Stimulated activated CD4-positive, alpha-beta T cell treated with anti-CD3 and anti-CD28 coated beads, Interleukin-15, amount 100 ng/mL, for 48 hours (primary cell): ENCODE measurements around the gene DCUN1D2.

Source experiments
- DNase-seq, 2 donors: peaks; one replicate each; pipeline ENCODE4 v3.0.0-alpha.2; 2020; ENCODE audit warnings: low read depth in 2 of 2

Gene DCUN1D2

DNA sequence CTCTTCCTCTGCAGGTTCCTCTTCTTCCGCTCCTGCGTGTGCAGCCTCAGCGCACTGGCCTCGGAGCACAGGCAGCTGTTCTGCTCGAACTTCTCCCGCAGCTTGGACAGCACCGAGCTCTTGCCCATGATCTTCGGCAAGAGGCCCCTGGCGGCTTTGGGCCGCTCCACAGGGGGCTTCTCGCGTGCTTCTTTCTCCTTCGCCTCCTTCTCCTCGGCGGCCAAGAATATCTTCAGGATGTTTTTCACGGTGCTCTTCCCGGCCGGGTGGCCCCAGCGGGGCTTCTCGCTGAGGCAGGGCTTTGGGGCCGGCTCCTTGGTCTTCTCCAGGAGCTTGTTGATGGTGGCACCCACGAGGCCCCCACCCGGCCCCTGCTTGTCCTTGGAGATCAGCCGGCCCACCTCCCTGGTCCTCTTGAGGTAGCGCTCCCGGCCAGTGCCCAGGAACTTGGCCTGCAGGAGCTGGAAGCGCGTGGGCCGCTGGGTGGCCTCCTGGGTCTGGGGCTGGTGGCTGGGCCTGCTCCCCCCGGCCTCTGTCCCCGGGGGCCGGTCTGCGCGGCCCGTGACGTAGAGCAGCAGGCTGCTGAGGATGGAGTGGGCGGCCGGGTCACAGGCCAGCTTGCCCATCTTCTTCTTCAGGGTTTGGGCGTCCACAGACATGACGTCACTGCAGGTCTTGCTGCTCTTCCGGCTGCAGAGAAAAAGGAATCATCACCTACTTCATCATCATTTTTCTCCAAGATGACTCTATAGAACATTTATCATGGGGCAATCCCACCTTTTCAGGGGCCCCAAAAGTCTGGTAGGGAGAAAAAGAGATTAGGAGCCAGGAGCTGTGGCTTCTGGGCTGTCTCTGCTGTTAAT is 82.7 kb downstream of the DCUN1D2 start:
- no peak for DNase-seq

DNA sequence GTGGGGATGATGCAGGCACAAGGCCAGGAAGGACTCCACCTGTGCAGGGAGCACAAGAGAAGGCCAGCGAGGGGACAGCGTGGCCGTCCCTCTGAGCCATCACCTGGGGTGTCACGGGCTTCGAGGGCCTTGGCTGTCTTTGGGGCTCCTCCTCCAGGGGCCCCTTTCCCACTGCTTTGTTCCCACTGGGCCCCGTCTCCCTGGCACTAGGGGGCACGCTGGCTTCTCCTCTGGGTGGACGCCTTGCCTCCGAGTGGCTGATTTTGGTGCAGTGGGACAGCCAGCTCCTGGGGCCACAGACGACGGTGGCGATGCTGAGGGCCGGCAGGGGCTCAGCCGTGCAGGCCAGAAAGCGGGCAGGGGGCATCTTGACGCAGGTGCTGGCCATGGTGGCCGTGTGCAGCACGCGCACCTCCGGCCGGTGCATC is 83.4 kb downstream of the DCUN1D2 start:
- DNase-seq = no peak

DNA sequence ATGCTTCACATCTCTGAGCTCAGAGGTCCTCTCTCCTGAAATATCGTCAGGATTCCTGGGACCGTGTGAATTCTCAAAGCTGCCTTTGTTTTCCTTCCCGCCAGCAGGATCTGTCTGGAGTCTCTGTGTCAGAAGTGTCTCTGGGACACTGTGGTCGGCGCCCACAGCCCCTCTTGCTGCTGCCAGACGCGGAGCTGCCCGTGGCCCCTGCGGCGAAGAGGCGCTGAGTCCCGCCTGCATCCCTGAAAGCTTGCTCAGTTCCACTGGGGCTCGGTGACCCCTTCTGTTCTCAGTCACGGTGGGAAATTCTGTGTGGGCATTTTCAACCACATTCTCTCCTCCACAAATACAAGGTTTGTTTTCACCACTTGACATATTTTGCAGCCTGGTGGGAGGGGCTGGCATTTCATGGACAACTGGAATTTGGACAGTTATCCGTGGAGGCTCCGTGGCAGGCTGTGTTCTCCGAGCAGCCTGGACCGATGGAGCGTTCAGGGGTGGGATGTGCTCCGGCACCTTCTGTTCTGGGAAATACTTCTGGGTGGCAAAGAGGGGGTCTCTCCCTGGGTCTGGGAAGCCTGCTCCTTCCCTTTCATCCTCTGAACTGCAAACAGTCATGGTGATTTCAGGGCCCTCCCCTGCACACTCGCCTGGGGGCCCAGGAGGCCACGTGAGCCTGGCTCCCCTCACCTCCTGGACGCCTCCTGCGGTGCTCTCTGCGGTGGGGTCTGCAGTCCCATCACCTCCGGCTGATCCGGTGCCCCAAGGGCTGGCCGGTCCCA is 84.0 kb downstream of the DCUN1D2 start:
- DNase-seq = no peak
